NCI-H187 (cell line): ENCODE results near the gene TNIP1.

Experiments
- DNase-seq, 2 experiments: peaks; one replicate each; lab custom pipeline; 2025; lab: John Stamatoyannopoulos, UW

TNIP1 gene

GRCh38 chr5:151039665-151040064 lies 41.2 kb downstream of the TNIP1 start:
- no peak for DNase-seq

DNA sequence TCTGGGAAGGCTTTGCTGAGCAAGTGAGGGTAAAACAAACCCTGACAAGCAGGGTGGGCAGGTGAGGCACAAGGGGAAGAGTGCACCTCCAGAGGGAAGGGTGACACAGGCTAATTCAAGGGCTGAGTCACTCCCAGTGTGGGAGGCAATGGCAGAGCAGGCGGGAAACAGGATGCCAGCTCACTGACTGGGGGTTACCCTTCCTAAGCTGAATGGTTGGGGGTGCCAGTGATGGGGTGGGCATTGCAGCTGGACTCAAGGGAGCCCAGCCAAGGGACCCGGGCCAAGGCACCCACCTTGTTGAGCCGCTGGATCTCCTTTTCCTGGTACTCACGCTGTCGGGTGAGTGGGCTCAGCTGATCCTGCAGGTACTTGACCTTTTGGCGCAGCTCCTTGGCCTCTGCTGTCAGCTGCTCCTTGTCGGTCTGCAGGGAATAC lies 42.0 kb downstream of the TNIP1 start:
- DNase-seq: no peak

GRCh38 chr5:151038412-151038745 lies 42.5 kb downstream of the TNIP1 start:
- DNase-seq: no peak

GRCh38 chr5:151037561-151038411 lies 43.0 kb downstream of the TNIP1 start:
- DNase-seq: no peak

- no peak for DNase-seq
Observed at GRCh38 chr5:151036556-151036955, 44.3 kb downstream of the TNIP1 start.

GRCh38 chr5:151034422-151035379 lies 46.1 kb downstream of the TNIP1 start:
- DNase-seq: no peak

DNA sequence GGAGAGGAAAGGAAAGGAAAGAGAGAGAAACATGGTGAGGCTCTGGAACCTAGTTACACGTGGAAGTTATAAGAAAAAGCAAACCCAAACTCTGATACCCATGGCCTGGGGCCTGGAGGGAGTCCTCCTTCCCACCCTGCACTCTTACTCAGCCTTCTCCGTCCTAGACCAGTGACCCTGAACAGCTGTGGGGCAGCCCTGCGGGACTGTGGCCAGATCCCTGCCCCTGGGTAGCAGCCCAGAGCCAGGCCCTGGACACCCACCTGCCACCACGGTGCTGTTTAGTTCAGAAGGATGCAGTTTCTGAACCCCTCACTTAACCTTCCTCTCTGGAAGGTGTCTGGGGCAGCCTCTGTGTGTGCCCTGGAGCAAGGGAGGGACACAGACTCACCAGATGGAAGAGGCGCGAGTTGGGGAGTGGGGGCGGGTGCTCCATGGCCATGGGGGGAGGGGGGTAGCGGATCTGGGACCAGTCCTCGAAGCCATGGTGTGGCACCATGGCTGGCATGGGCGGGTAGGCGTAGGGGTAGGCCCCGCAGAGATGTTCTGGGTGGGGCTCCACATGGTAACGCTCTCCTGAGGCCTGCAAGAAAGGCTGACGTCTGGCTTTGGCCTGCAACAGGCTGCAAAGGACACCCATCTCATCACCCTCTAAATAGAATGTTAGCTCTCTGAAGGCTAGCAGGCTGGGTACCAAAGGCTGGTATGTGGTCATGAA lies 47.5 kb downstream of the TNIP1 start:
- DNase-seq: no peak

DNA sequence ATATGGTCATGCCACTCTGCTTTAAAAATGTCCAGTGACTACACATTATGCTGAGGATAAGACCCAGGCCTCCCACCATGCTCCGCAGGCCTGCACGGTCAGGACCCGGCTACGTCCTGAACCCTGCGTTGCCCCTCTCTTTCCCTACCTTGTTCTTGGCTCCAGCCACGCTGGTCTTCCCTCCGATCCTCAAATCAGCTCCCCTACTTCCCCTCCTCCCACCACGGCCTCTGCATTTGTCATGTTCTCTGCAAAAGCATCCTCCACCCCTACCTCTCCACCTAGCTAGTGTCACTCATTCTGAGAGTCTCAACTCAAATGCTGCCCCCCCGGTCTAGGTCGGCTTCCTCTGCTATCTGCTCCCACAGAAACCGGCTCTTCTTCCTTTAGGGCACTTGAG lies 49.3 kb downstream of the TNIP1 start:
- DNase-seq: no peak

DNA sequence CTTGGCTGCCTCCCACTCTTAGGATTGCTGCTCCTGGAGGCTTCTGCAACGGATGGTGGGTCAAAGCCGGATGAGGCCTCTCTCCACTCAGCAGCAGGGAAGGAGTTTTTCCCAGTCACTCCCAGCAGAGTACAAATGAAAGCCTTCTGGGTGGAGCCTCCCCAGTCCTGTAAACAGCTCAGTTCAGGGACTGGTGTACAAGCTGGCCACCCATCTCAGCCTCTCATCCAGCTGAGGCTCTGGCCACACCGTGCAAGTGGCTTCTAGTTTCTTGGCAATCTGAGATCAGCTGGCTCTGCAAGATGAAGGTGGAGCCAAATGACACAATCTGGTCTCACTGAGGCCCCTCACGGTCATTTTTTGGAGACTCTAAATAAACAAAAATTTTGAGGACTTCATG lies 50.5 kb downstream of the TNIP1 start:
- DNase-seq: no peak

DNA sequence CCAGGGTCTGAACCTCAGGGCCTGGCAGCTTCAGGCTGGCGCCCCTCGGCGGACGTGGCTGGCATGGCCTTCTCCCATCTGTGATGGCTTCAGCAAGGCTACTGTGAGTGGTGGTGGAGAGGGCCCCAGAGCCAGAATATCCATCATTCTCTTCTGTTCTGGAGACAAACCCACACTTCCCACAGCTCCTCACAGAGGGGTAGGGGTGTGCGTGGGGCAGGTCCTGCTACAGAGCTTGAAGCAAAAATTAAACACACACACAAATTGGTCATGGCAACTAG lies 50.8 kb downstream of the TNIP1 start:
- DNase-seq: no peak

GRCh38 chr5:151029179-151030055 lies 51.4 kb downstream of the TNIP1 start:
- no peak for DNase-seq

DNA sequence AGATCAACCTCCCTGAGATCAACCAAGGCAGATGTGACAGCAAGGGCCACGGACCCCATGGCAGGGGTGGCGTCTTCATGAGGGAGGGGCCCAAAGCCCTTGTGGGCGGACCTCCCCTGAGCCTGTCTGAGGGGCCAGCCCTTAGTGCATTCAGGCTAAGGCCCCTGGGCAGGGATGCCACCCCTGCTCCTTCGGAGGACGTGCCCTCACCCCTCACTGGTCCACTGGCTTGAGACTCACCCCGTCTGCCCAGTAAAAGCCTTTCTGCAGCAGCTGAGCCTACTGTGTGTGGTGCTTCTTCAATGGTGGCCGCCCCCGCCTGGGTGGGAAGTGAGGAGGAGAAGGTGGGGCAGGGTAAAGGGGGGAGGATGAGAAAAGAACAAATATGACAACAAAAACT lies 52.1 kb downstream of the TNIP1 start:
- no peak for DNase-seq

GRCh38 chr5:151027961-151028479 lies 52.8 kb downstream of the TNIP1 start:
- no peak for DNase-seq

GRCh38 chr5:151026679-151027078 lies 54.2 kb downstream of the TNIP1 start:
- DNase-seq: no peak

GRCh38 chr5:151026088-151026487 lies 54.7 kb downstream of the TNIP1 start:
- no peak for DNase-seq

GRCh38 chr5:151025250-151025606 lies 55.6 kb downstream of the TNIP1 start:
- no peak for DNase-seq

- no peak for DNase-seq
Observed at GRCh38 chr5:151024440-151025249, 56.2 kb downstream of the TNIP1 start.

GRCh38 chr5:151023651-151024050 lies 57.2 kb downstream of the TNIP1 start:
- no peak for DNase-seq

GRCh38 chr5:151023047-151023615 lies 57.7 kb downstream of the TNIP1 start:
- DNase-seq: no peak

- no peak for DNase-seq
Observed at GRCh38 chr5:151022511-151023018, 58.3 kb downstream of the TNIP1 start.
